GM13977 (cell line): ENCODE measurements around the gene TCTN2.

Source experiments
- DNase-seq: peaks from one replicate; pipeline ENCODE4 v3.0.0; 2012; ENCODE audit warnings: low spot score
- CTCF ChIP-seq: IDR thresholded peaks from 2 replicates; pipeline ENCODE4 v1.5.1; 2012; ENCODE audit warnings: mild to moderate bottlenecking, control low read depth; ENCODE audit not compliant: insufficient read depth; ENCODE audit errors: extremely low read depth, missing control alignments
- in situ Hi-C: fragments of 300-500 bp; cut with MboI; formaldehyde crosslinking; loops from one replicate; pipeline ENCODE4 v1.12.0; 2022; ENCODE audit warnings: low sequenced_read_pairs, low pct_unique_long_range_greater_than_20kb, mixed read lengths, inconsistent platforms; ENCODE audit not compliant: unreplicated experiment

TCTN2 gene

GRCh38 chr12:123645380-123645779 is 25.5 kb upstream of the TCTN2 start:
- DNase-seq, result no peak
- no peak for TF ChIP-seq CTCF
- in situ Hi-C loops, result loop anchor here (25.0 kb wide), 1 partner anchor 342 kb away; no protein-coding TSS in a partner anchor

GRCh38 chr12:123645878-123646277 is 25.0 kb upstream of the TCTN2 start:
- TF ChIP-seq CTCF, result no peak
- no peak for DNase-seq
- in situ Hi-C loops, result loop anchor here (25.0 kb wide), 1 partner anchor 341 kb away; no protein-coding TSS in a partner anchor

- TF ChIP-seq CTCF, result no peak
- no peak for DNase-seq
- in situ Hi-C loops, result loop anchor here (25.0 kb wide), 1 partner anchor 339 kb away; no protein-coding TSS in a partner anchor
Measured at GRCh38 chr12:123648401-123648800, 22.5 kb upstream of the TCTN2 start.

- DNase-seq, result no peak
- TF ChIP-seq CTCF, result no peak
- in situ Hi-C loops, result no loop called here
Measured at GRCh38 chr12:123654129-123654701, 16.7 kb upstream of the TCTN2 start.

- peak; percentile 49 for DNase-seq
- in situ Hi-C loops, result no loop called here
Measured at GRCh38 chr12:123655420-123655819, 15.5 kb upstream of the TCTN2 start.

GRCh38 chr12:123656392-123656791 is 14.5 kb upstream of the TCTN2 start:
- no peak for TF ChIP-seq CTCF
- no peak for DNase-seq
- in situ Hi-C loops, result no loop called here

More at GRCh38 chr12:123655420-123655819, 15.5 kb upstream of the TCTN2 start:
- no peak for TF ChIP-seq CTCF
